Right ventricle myocardium inferior (tissue), 1 donor: ENCODE data around the gene PSD4. TPM values are rescaled to one million over a fixed set of nuclear protein-coding genes. Genes with fewer than 3 reads are reported as not detected.

Experiments used
- ATAC-seq: fragments of 200-7000 bp; cut with Tn5 transposase; one replicate; pipeline ENCODE4 v1.9.1; 2020; ENCODE audit warnings: mild to moderate bottlenecking, moderate library complexity
- DNase-seq: peaks from one replicate; pipeline ENCODE4 v3.0.0; 2021; ENCODE audit errors: missing footprints
- intact Hi-C: fragments of 100-400 bp; cut with DNase I; formaldehyde crosslinking; loops from one replicate; pipeline ENCODE4 v1.11.0; 2022
- total RNA-seq: library from RNA; stranded (reverse); fragmentation: NEBNext Ultra II Directional; extraction: Animal tissue kit (Norgen Biotek cat#: 25700); gene quantifications from one replicate; pipeline ENCODE4 v1.2.1, GENCODE V29; 2021
- donor health status: DM: no; HTN: yes; CAD: no; lungs with severe emphysema.

Gene PSD4
- total RNA-seq, 1 donor from 2014 or later, result 3.4 TPM

GRCh38 chr2:113242327-113242726 lies 68.6 kb downstream of the PSD4 start:
- no peak for DNase-seq
- intact Hi-C loops, result no loop called here
- ATAC-seq, result no peak

- no peak for ATAC-seq
- DNase-seq, result no peak
- intact Hi-C loops, result no loop called here
These were observed 71.5 kb downstream of the PSD4 start for GRCh38 chr2:113245276-113245711.

GRCh38 chr2:113246606-113247005 lies 72.8 kb downstream of the PSD4 start:
- intact Hi-C loops, result no loop called here

GRCh38 chr2:113248997-113249770 lies 75.4 kb downstream of the PSD4 start:
- ATAC-seq, result peak; percentile 82
- peak; percentile 88 for DNase-seq
- intact Hi-C loops, result loop anchor here (1.0 to 2.0 kb wide), 2 partner anchors 44 to 121 kb away; no protein-coding TSS in a partner anchor

More at GRCh38 chr2:113246606-113247005, 72.8 kb downstream of the PSD4 start:
- DNase-seq (no peak), ATAC-seq (no peak)

- intact Hi-C loops, result no loop called here
- DNase-seq (no peak), ATAC-seq (no peak)
These were observed 77.3 kb downstream of the PSD4 start for GRCh38 chr2:113251118-113251517.

- ATAC-seq, result peak; percentile 47
- DNase-seq, result no peak
- intact Hi-C loops, result no loop called here
These were observed 78.3 kb downstream of the PSD4 start for GRCh38 chr2:113252047-113252590.

- intact Hi-C loops, result no loop called here
- no peak for DNase-seq
- no peak for ATAC-seq
These were observed 79.7 kb downstream of the PSD4 start for GRCh38 chr2:113253453-113253852.

- ATAC-seq (no peak), DNase-seq (no peak)
These were observed 81.6 kb downstream of the PSD4 start for GRCh38 chr2:113255140-113256070.

GRCh38 chr2:113257516-113258264 lies 83.9 kb downstream of the PSD4 start:
- ATAC-seq (peak; percentile 17), DNase-seq (no peak)
- intact Hi-C loops, result no loop called here

More at GRCh38 chr2:113255140-113256070, 81.6 kb downstream of the PSD4 start:
- intact Hi-C loops, result no loop called here

- intact Hi-C loops, result no loop called here
- ATAC-seq (no peak), DNase-seq (no peak)
These were observed 84.8 kb downstream of the PSD4 start for GRCh38 chr2:113258471-113259147.

Other genes starting within 250 kb of the PSD4 start
- not detected for gene IL36G, start 196.0 kb upstream of the PSD4 start, total RNA-seq
- not detected for gene IL36A, start 168.5 kb upstream of the PSD4 start, total RNA-seq
- gene IL36B, start 121.1 kb upstream of the PSD4 start, total RNA-seq, result not detected
- gene IL36RN, start 114.8 kb upstream of the PSD4 start, total RNA-seq, result not detected
- not detected for gene IL1F10, start 106.0 kb upstream of the PSD4 start, total RNA-seq
- gene IL1RN, start 46.4 kb upstream of the PSD4 start, total RNA-seq, result 0.89 TPM
- 0.60 TPM for gene PAX8, start 105.0 kb downstream of the PSD4 start, total RNA-seq